K562 treated with DMSO at 1 percent for 48 hours (cell line): ENCODE results near the gene PPP2R3A. TPM values are rescaled to one million over a fixed set of nuclear protein-coding genes. Genes with fewer than 3 reads are reported as not detected.

Source experiments
- total RNA-seq: library from RNA; unstranded; fragments of 300-600 nt; gene quantifications from 2 replicates; pipeline ENCODE4 v1.2.3, GENCODE V29; 2022; ENCODE audit warnings: low replicate concordance; ENCODE audit errors: extremely low read depth

PPP2R3A gene, protein sequence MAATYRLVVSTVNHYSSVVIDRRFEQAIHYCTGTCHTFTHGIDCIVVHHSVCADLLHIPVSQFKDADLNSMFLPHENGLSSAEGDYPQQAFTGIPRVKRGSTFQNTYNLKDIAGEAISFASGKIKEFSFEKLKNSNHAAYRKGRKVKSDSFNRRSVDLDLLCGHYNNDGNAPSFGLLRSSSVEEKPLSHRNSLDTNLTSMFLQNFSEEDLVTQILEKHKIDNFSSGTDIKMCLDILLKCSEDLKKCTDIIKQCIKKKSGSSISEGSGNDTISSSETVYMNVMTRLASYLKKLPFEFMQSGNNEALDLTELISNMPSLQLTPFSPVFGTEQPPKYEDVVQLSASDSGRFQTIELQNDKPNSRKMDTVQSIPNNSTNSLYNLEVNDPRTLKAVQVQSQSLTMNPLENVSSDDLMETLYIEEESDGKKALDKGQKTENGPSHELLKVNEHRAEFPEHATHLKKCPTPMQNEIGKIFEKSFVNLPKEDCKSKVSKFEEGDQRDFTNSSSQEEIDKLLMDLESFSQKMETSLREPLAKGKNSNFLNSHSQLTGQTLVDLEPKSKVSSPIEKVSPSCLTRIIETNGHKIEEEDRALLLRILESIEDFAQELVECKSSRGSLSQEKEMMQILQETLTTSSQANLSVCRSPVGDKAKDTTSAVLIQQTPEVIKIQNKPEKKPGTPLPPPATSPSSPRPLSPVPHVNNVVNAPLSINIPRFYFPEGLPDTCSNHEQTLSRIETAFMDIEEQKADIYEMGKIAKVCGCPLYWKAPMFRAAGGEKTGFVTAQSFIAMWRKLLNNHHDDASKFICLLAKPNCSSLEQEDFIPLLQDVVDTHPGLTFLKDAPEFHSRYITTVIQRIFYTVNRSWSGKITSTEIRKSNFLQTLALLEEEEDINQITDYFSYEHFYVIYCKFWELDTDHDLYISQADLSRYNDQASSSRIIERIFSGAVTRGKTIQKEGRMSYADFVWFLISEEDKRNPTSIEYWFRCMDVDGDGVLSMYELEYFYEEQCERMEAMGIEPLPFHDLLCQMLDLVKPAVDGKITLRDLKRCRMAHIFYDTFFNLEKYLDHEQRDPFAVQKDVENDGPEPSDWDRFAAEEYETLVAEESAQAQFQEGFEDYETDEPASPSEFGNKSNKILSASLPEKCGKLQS (N-terminal part only)
- total RNA-seq: not detected in 2 replicates

DNA sequence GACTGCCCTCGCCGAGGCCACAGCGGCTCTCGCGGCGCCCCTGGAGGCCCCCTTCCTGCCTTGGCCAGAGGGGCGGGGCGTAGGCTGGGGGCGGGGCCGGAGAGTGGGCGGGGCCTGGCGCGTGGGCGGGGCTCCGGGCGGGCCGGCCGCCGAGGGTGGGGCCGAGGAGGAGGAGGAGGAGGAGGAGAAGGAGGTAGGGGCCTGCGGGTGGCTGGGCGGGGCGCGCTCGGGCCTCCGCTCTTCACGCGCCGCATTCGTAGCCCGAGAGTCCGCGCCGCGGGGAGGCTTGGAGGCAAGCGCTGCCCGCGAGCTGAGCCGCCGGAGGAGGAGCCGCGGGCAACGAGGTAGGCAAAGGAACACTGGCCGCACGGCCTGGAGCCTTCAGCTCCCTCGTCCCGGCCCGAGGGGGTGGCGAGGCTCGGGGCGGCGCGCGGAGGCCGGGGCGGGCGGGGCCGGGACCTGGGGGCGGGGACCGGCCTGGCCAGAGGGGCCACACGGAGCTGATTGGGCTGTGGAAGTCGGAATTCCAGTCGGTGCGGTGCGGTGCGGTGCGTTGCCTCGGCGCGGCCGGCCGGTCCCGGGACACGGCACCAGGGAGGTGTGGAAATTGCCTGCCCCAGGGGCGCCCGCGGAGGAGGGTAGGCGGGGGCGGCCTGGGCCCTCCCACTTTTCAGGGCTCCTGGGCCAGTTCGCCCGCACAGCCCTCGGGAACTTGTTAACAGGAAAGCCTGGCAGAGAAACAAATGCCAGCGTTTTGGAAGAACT is at the start of gene PPP2R3A:
Gene PPP2R3A, plus strand, starts transcription at position 223 of the 765 bp plus-strand sequence. CDS start 35,771 bp downstream, outside the sequence.

DNA sequence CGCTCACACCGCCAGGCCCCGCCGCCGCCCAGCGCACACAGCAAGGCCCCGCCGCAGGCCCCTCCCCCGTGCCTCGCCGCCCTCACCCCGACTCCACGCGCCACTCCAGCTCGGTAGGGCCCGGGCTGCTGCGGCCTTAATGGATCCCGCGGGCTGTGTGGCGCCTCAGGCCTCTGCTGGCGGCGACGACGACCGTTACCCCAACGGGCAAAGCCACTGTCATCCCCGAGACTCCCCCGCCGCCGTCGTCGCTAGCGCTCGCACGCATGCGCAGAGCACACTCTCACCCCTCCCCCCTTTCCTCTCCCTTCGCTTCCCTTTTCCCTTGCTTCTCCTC is 230.5 kb downstream of the PPP2R3A start, which contains the start of gene MSL2:
Gene MSL2, minus strand, starts transcription at position 272 of the 337 bp plus-strand sequence. CDS start 1,222 bp downstream, outside the sequence.

Other genes with a start within 250 kb of the PPP2R3A start
- not detected in 2 replicates for gene MSL2, start 230.6 kb downstream of the PPP2R3A start, total RNA-seq